Neural progenitor cell (in vitro differentiated cells): Measurements from ENCODE around the gene KAZN. TPM values are rescaled to one million over a fixed set of nuclear protein-coding genes. Genes with fewer than 3 reads are reported as not detected.

Experiments used
- DNase-seq: peaks from one replicate; pipeline ENCODE4 v3.0.0-alpha.2; 2016; ENCODE audit warnings: low spot score
- H2AFZ ChIP-seq: fragments of 200-600 bp; sonication (generic); replicated peaks from 2 replicates; pipeline ENCODE4 v1.6.1; 2016; ENCODE audit warnings: antibody characterized with exemption
- H3F3A ChIP-seq: fragments of 200-600 bp; sonication (generic); 2 replicates; pipeline ENCODE4 v1.6.1; 2016; ENCODE audit warnings: antibody characterized with exemption, low read depth
- H3K27ac ChIP-seq: fragments of 200-600 bp; sonication (generic); 2 replicates; pipeline ENCODE4 v1.5.1; 2016; ENCODE audit warnings: mild to moderate bottlenecking
- H3K27me3 ChIP-seq: fragments of 200-600 bp; sonication (generic); 2 replicates; pipeline ENCODE4 v1.6.1; 2016; ENCODE audit warnings: mild to moderate bottlenecking, moderate library complexity
- H3K36me3 ChIP-seq: fragments of 200-600 bp; sonication (generic); 2 replicates; pipeline ENCODE4 v1.5.1; 2016
- H3K4me1 ChIP-seq: fragments of 200-600 bp; sonication (generic); 2 replicates; pipeline ENCODE4 v1.6.1; 2016; ENCODE audit warnings: mixed run types
- H3K4me2 ChIP-seq: fragments of 200-600 bp; sonication (generic); 2 replicates; pipeline ENCODE4 v1.6.1; 2016
- H3K4me3 ChIP-seq: fragments of 200-600 bp; sonication (generic); 2 replicates; pipeline ENCODE4 v1.5.1; 2016
- H3K79me2 ChIP-seq: fragments of 200-600 bp; sonication (generic); 2 replicates; pipeline ENCODE4 v1.6.1; 2016; ENCODE audit warnings: low read depth
- H3K9ac ChIP-seq: fragments of 200-600 bp; sonication (generic); 2 replicates; pipeline ENCODE4 v1.6.1; 2016
- H3K9me3 ChIP-seq: fragments of 200-600 bp; sonication (generic); 2 replicates; pipeline ENCODE4 v1.5.1; 2016; ENCODE audit warnings: low read depth
- H4K20me1 ChIP-seq: fragments of 200-600 bp; sonication (generic); 2 replicates; pipeline ENCODE4 v1.6.1; 2016; ENCODE audit warnings: low read depth
- H3K27ac Mint-ChIP-seq: 3 replicates; pipeline ENCODE4 v1.8.0; 2021; ENCODE audit warnings: mixed read lengths
- H3K27me3 Mint-ChIP-seq: 2 replicates; pipeline ENCODE4 v1.8.0; 2022; ENCODE audit warnings: low read depth, mild to moderate bottlenecking, inconsistent platforms, moderate library complexity, mixed read lengths; ENCODE audit not compliant: insufficient read depth
- H3K36me3 Mint-ChIP-seq: 3 replicates; pipeline ENCODE4 v1.8.0; 2021; ENCODE audit warnings: mixed read lengths
- H3K4me1 Mint-ChIP-seq: 3 replicates; pipeline ENCODE4 v1.8.0; 2021; ENCODE audit warnings: mixed read lengths
- H3K4me3 Mint-ChIP-seq: 3 replicates; pipeline ENCODE4 v1.8.0; 2021; ENCODE audit warnings: mild to moderate bottlenecking, moderate library complexity, mixed read lengths
- H3K9me3 Mint-ChIP-seq: 3 replicates; pipeline ENCODE4 v1.8.0; 2020; ENCODE audit warnings: mixed read lengths
- EZH2 ChIP-seq: fragments of 200-600 bp; sonication (generic); IDR thresholded peaks from 2 replicates; pipeline ENCODE4 v1.6.1; 2017; ENCODE audit warnings: antibody characterized with exemption, mild to moderate bottlenecking, moderate library complexity
- EZH2phosphoT487 ChIP-seq: fragments of 200-600 bp; sonication (generic); IDR thresholded peaks from 2 replicates; pipeline ENCODE4 v1.6.1; 2017; ENCODE audit warnings: antibody characterized with exemption
- total RNA-seq: library from RNA; depleted of rRNA; stranded (reverse); fragments of >200 nt; gene quantifications from 2 replicates; pipeline ENCODE4 v1.2.3, GENCODE V29; 2015; ENCODE audit warnings: low replicate concordance
- TF ChIP-seq, protein P1 (sequence below): fragments of 200-600 bp; sonication (generic); IDR thresholded peaks from 2 replicates; pipeline ENCODE4 v1.5.1; 2017; ENCODE audit warnings: antibody characterized with exemption, mild to moderate bottlenecking

KAZN gene
- total RNA-seq, 1 donor from 2014 or later, result 6.1 TPM

DNA sequence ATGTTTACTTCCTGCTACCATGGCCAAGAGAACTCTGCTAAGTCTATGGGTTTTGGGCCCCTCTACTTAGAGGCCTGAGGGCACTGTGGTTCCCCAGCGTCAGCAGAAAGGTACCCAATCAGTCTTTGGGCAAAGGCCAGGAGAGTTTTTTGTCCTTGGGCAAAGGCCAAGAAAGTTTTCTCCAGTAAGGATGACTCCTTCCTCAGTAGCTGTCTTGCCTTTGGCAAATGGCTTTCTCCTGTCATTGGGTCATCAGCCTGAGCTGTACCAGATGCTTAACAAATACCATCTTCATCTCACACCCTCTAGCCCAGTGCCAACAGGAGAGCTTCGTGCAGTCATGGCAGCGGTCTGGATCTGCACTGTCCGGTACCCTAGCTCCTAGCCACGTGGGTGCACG is 355.7 kb downstream of the KAZN start:
- no peak overlapping the region for H3K9ac ChIP-seq
- no peak overlapping the region for H3K4me3 ChIP-seq
- Mint-ChIP-seq H3K4me3 (no peak overlapping the region), H3K9me3 (peaks cover 8% of the 10 kb centered on the region), H3K27me3 (peaks cover 5% of the 10 kb centered on the region), H3K4me1 (peaks cover 27% of the 10 kb centered on the region), H3K36me3 (peaks cover 2% of the 10 kb centered on the region), H3K27ac (no peak overlapping the region)
- H3K36me3 ChIP-seq, result no peaks in the 10 kb centered on the region
- H3K27ac ChIP-seq, result no peak overlapping the region
- H4K20me1 ChIP-seq, result no peaks in the 10 kb centered on the region
- H2AFZ ChIP-seq, result no peak overlapping the region
- H3K4me1 ChIP-seq, result peaks cover 16% of the 10 kb centered on the region
- no peak overlapping the region for H3K4me2 ChIP-seq
- no peaks in the 10 kb centered on the region for H3K9me3 ChIP-seq
- no peak for DNase-seq
- no peaks in the 10 kb centered on the region for H3K79me2 ChIP-seq
- H3F3A ChIP-seq, result no peaks in the 10 kb centered on the region
- H3K27me3 ChIP-seq, result no peaks in the 10 kb centered on the region
- TF ChIP-seq, protein P1, sequence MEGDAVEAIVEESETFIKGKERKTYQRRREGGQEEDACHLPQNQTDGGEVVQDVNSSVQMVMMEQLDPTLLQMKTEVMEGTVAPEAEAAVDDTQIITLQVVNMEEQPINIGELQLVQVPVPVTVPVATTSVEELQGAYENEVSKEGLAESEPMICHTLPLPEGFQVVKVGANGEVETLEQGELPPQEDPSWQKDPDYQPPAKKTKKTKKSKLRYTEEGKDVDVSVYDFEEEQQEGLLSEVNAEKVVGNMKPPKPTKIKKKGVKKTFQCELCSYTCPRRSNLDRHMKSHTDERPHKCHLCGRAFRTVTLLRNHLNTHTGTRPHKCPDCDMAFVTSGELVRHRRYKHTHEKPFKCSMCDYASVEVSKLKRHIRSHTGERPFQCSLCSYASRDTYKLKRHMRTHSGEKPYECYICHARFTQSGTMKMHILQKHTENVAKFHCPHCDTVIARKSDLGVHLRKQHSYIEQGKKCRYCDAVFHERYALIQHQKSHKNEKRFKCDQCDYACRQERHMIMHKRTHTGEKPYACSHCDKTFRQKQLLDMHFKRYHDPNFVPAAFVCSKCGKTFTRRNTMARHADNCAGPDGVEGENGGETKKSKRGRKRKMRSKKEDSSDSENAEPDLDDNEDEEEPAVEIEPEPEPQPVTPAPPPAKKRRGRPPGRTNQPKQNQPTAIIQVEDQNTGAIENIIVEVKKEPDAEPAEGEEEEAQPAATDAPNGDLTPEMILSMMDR, result no peak
- TF ChIP-seq EZH2phosphoT487 (no peak), EZH2 (no peak)

GRCh38 chr1:14954930-14955329 is 356.4 kb downstream of the KAZN start:
- Histone ChIP-seq H3K27ac (no peak overlapping the region), H3K4me2 (no peak overlapping the region), H3K79me2 (no peaks in the 10 kb centered on the region), H3K27me3 (no peaks in the 10 kb centered on the region), H3K36me3 (no peaks in the 10 kb centered on the region), H2AFZ (no peak overlapping the region), H3K9me3 (no peaks in the 10 kb centered on the region), H3K4me1 (peaks cover 12% of the 10 kb centered on the region), H3K9ac (no peak overlapping the region), H3K4me3 (no peak overlapping the region), H4K20me1 (no peaks in the 10 kb centered on the region), H3F3A (no peaks in the 10 kb centered on the region)
- Mint-ChIP-seq H3K9me3 (peaks cover 8% of the 10 kb centered on the region), H3K4me1 (peaks cover 23% of the 10 kb centered on the region), H3K4me3 (no peak overlapping the region), H3K36me3 (peaks cover 3% of the 10 kb centered on the region), H3K27ac (no peak overlapping the region), H3K27me3 (peaks cover 5% of the 10 kb centered on the region)
- DNase-seq, result no peak
- TF ChIP-seq, protein P1, result no peak
- TF ChIP-seq EZH2phosphoT487, result no peak
- no peak for TF ChIP-seq EZH2

DNA sequence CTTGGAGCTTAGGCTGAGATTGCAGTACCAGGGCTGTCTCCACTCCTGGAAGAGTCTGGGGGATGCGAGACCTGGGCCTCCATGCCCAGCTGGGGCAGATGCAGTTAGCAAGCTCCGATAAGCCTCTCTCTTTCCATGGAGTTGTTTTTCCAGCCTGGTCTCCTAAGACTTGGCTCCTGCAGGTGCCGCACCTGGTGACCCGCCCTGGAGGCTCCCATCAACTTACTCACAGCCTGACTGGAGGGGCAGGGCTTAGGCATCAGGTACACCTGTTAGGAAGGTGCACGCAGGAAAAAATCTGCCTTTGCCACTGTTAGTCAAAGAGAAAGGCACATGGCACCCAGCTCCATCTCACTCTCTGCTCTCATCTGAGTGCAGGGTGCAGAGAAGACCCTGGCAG is 356.9 kb downstream of the KAZN start:
- no peak overlapping the region for H3K4me2 ChIP-seq
- no peak for DNase-seq

More for the DNA sequence above, 356.9 kb downstream of the KAZN start:
- H3K27me3 Mint-ChIP-seq, result peaks cover 5% of the 10 kb centered on the region
- H2AFZ ChIP-seq, result no peak overlapping the region
- H3K4me1 ChIP-seq, result peaks cover 7% of the 10 kb centered on the region
- H3K9me3 Mint-ChIP-seq, result peaks cover 8% of the 10 kb centered on the region
- no peak overlapping the region for H3K4me3 ChIP-seq
- H3K27ac ChIP-seq, result no peak overlapping the region
- H3K9ac ChIP-seq, result no peak overlapping the region
- H3F3A ChIP-seq, result no peaks in the 10 kb centered on the region
- H3K79me2 ChIP-seq, result no peaks in the 10 kb centered on the region
- no peaks in the 10 kb centered on the region for H3K36me3 ChIP-seq
- H3K27me3 ChIP-seq, result no peaks in the 10 kb centered on the region
- no peak for TF ChIP-seq EZH2phosphoT487
- TF ChIP-seq EZH2, result no peak
- TF ChIP-seq, protein P1, result no peak
- H3K36me3 Mint-ChIP-seq, result peaks cover 3% of the 10 kb centered on the region
- no peaks in the 10 kb centered on the region for H3K9me3 ChIP-seq
- peaks cover 19% of the 10 kb centered on the region for H3K4me1 Mint-ChIP-seq
- no peak overlapping the region for H3K4me3 Mint-ChIP-seq
- no peak overlapping the region for H3K27ac Mint-ChIP-seq
- H4K20me1 ChIP-seq, result no peaks in the 10 kb centered on the region
